Measurements from ENCODE around the gene GRK1.

Gene GRK1

DNA sequence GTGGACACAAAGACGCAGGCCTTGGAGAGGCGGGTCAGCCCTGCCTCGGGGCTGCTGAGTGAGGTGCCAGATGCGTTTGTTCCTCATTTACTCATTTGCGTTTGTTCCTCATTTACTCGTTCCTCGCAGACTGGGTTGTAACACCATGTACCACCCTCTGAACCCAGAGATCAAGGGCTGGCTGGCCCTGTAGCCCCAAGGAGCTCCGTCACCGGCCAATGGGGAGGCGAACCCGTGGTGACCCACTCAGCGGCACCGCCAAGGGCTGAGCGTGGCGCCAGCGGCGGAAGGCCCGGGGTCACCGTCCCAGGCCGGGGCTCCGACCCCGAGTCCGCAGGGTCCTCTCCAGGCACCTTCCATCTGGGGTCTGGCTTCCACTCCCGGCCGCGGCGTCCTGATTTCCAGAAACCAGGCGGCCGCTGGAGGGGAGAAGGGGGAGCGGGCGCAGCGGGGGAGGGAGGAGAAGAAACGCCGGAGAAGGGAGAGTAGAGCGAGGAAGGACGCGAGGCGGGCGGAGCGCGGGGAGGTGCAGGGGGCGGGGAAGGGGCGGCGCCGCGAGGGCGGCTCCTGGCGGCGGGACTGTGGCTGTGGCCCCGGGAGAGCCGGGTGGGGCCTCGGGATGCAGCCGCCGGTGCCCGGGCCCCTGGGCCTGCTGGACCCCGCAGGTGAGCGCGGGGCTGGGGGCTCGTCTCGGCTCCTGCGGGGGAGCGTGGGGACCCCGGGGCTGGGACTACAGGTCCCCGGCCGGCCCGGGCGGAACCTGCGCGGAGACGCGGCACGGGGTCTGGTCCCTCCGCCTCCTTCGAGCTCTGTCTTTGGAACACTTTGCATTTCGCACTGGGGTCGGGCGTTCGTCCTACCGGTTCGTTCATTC, 91.9 kb downstream of the GRK1 start, which contains the start of gene TMEM255B:
Gene TMEM255B, plus strand, starts transcription at position 576 of the 874 bp plus-strand sequence. Its CDS starts 44 bp downstream, at position 620.
- peak; percentile 53 to 59 for DNase-seq (ENCODE audit: low read depth in 2 of 2)

DNA sequence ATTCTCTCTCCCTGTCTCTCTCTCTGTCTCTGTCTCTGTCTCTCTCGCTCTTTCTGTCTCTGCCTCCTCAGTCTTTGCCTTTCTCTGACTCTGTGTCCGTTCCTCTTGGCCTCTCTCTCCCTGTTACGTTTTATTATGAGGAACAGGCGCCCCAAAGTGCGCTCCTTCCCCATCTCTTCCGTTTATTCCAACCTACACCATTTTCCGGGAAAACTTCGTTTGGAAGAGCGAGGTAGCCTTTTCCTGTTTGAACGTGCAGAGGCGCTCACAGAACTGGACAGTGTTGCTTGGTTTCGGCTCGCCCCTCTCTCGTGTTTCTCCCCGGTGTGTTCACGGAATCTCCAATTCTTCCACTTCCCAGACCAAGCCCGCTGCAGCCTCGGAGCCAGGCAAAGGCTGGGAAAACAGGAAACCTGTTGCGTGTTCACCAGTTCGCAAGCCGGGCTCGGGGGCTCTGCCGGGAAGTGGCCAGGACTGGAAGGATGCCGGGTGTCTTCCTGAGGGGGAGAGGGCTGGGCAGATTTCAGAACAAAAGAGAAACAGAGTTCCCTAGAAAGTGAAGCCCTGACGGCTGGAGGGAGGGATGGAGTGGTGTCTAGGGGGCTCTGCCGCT, 92.6 kb downstream of the GRK1 start:
- DNase-seq (ENCODE audit: low read depth in 2 of 2), result no peak

DNA sequence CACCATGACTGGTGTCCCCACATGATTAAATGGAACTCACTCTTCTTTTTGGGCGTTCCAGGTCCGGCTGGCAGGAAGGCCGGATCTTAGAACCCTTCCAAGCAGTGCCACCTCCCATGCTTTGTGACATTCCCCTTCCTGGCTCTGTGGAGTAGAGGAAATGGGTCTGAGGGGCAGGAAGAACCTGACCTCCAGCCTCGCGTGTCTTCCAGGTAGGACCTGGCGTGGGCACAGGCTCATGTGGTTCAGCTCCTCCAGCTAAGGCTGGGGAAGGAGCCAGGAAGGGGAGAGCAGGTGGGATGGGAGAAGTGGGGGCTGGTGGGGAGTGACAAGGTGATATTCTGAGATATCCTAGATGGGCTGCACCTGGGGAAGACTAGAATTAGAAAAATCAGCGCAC, 94.1 kb downstream of the GRK1 start:
- DNase-seq (ENCODE audit: low read depth in 2 of 2), result no peak

DNA sequence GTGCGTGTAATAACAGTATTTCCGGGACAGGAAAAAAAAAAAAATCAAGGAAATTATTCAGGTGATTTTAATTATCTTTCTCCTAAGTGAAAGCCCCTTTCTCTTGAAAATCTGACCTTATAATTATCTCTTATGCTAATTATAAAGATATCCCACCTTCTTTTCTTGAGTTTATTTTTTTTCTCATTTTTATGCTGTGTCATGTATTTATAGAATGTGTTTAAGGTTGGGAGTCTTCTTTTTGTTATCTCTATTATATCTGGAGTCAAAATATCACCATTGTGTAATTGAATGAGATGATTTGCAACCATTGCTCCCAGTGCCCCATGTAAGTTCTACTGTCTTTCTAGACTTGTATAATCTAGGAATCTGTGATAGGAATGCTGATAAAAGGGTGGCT, 95.1 kb downstream of the GRK1 start:
- DNase-seq (ENCODE audit: low read depth in 2 of 2), result no peak

DNA sequence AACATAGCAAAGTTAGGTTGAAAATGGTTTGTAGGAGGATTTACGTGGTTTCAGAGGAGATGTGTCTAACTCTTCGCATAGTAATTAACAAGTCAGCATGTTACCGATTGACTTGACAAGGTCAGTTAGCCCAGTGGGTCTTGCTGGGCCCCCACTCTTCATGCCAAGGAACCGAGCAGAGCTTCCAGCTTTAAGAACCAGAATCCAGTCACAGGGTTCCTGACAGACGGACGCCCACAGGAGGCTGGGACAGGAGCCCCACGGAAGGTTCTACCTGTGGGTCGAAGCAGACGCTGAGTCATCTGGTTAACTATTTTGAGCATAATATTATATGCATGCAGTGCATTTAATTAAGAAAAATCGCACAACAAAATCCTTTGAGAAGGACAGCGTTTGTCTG, 95.5 kb downstream of the GRK1 start:
- no peak for DNase-seq (ENCODE audit: low read depth in 2 of 2)

DNA sequence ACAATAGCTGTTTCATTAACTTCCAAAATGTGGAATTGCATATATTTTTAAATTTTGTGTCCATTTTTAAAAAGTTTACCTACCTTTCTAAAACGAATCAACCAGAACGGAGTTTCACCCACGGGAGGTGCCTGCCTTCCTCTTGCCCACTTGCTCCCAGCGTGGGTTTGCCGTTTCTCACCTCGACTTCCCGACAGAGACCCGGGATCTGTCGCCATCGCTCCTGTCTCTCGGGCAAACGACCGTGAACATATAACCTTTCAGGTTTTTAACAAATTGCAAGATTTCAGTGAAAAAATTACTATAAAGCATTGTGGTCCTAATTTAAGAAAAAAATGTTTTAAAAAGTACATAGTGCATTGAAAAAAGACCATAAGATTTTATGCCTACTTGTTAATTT, 96.2 kb downstream of the GRK1 start:
- no peak for DNase-seq (ENCODE audit: low read depth in 2 of 2)

DNA sequence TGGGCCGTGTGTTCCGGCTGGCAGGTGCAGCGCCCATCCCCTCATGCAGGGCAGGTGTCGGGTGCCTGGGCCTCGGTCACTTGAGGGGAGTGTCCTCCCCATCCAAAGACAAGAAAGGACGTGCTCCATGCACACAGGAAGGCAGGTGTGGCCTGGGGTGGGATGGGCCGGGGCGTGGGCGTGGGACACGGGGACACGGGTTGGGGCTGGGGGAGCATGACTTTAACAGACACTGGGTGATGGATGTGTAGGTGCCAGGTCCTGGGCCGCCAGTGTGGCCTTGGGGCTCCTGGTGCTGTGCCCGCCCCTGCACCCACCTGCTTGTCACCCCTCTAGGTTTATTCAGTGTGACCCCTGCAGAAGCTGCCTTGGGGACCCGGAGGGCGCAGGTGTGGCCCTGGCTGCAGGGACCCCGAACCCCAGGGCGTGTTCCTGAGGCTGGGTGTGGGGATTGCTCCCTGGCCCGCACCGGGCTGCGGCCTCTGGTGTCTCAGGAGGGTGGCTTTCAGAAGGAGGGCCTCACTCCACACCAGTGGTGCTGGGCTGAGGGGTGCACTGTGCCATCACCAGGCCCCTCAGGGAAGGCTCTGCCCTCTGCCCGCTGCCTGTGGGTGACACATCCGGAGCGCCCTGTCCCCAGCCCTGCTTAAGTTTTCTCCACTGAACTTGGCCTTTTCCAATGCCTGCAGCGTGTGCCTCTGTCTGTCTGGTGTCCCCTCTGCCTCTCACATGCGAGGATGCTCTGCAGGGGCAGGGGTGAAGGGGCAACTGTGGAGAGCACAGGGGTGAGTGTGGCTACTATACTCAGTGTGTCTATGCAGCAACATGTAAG, 97.2 kb downstream of the GRK1 start:
- no peak for DNase-seq (ENCODE audit: low read depth in 2 of 2)

DNA sequence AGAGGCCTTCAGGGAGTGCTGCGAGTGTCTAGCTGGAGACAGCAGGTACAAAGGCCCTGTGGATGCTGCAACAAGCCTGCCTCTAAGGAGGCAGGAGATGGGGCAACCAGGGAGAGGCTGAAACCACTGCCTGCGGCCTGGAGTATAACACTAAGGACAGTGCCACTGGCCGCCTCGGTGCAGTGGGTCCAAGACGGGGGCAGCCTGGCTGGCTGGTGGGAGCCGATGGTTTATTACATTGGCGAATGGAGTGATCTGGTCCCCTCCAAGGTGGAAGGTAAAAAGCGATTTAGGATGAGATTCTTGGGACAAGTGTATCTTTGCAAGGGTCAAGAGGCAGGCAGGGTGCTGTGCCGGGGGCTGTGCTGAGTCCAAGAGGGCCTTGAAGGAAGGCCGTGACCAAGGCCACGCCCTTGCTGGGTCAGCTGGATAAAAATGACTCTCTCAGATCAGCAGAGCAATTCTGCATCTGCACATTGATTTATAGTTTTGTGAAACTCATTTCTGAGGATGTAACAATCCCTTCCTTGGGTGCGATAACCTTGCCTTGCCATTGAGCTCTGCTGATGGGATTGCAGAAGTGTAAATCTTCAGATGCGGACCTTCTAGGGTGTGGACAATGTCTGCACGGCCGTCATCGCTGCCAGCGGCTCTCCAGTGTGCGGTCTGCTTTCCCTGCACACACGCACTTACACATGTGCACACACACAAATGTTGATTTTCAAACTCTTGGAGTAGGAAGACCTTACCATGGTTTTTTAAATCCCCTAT, 98.0 kb downstream of the GRK1 start:
- no peak for DNase-seq (ENCODE audit: low read depth in 2 of 2)

DNA sequence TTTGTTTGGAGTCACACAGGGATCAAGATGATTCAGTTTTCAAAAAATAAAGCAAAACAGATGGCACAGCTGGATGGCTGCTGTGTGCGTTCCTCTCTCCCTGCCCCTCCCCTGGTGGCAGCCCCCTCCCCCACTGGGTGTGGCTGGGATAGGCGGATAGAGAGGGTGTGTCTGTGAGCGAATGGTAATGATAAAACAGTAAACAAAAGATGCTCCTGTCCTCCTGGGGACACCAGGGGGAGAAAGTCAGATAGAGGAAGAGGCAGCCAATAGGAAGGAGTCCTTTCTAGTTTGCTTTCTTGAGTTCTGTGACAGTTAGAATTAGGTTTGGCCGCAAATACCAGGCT, 98.5 kb downstream of the GRK1 start:
- DNase-seq (ENCODE audit: low read depth in 2 of 2), result no peak

DNA sequence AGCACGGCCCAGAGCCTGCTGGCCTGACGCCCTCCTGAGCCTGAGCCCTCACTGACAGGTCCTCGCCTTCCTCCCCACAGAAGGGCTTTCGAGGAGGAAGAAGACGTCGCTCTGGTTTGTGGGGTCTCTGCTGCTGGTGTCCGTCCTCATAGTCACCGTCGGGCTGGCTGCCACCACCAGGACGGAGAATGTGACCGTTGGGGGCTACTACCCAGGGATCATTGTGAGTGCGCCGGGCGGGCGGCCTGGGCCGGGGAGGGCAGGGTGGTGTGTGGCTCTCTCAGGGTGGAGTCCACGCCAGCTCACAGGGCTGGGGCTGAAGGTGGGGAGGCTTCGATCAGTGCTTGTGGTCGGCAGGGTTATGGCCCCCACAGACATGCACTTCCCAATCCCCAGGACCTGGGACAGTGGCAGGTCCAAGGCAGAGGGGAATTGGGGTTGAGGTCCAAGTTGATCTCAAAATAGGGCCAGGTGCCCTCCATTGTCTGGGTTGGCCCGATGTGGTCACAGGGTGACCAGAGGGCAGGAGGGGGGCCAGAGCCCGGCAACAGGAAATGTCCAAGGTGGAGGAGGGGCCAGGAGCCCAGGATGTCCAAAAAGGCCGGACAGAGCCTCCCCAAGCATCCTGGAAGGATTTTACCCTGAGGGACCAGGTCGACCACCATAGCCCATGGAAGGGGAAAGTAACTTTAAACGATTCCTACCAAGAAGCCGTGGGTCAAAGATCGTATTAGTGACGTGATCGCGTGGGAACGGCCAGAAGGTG, 99.2 kb downstream of the GRK1 start:
- DNase-seq (ENCODE audit: low read depth in 2 of 2), result no peak

DNA sequence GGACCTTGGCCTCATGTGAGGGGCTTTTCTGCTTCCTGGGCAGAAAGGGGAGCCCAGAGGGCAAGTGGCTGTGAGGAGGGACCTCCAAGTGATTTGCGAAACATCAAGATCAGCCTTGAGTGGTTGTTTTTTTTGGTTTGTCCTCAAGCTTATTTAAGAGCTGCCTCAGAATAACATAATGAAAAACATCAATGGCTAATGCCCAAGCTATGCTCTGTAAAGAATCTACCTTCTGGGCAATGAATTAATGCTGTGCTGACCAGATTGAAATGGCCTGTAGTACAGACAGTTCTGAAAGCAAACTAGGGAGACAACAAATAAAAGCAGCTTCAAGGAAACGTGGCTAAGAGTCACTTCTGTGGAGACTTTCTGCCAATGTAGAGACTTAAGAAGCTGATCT, 100.3 kb downstream of the GRK1 start:
- no peak for DNase-seq (ENCODE audit: low read depth in 2 of 2)

DNA sequence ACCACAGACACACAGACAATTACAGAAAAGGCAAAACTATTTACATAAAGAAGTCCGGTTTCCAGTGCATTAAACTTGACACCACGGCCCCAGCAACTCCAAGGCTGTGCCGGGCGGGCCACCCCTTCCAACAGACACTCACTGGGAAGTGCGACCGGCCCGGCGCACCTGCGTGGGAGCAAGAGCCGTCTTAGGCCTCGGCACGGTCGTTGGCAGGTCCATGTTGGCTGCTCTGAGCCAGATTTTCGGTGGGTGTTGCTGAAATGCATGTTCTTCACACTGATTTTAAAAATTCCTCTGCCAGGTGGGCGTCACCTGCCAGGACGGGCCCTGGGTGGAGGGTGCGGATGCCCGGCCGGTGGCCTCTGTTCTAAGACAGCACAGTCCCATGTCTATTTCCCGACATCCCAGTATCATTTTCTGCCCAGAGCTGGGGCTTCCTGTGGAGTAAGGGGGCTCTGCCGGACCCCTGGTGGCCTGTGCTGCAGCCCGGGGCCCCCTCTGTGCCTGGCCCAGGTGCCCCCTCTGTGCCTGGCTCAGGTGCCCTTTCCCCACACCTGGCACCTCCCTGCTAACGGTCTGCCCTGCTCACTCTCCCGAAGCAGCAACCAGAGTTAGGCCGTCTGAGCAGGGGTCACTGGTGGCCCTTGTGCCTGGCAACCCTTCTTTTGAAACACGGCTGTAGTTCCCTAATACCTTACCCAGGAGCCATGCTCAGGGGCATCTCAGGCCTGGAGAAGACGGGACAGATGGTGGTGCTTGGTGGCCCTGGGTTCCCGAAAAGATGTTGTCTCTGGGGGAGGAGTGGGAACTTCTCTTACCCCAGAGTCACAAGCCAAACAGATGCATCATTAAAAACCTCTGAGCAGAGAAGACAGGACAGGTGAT, 101.2 kb downstream of the GRK1 start:
- no peak for DNase-seq (ENCODE audit: low read depth in 2 of 2)

DNA sequence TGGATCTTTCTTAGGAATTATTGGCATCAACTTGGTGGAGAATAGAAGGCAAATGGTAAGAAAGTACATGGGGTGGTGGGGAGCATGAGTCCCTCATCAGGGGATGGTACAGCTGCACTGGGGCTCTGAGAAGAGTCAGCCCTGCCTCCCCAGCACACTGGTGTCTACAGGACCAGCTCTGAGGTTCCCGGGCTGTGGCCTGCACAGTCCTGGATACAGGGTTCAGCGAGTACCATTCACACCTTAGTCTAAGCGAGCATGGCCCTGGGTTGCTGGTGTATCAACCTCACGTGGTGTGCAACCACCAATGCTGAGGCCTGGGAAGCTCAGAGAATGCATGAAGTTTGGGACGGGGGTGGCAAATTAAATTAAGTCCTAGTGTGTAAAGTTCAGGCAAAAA, 102.1 kb downstream of the GRK1 start:
- DNase-seq (ENCODE audit: low read depth in 2 of 2), result no peak

DNA sequence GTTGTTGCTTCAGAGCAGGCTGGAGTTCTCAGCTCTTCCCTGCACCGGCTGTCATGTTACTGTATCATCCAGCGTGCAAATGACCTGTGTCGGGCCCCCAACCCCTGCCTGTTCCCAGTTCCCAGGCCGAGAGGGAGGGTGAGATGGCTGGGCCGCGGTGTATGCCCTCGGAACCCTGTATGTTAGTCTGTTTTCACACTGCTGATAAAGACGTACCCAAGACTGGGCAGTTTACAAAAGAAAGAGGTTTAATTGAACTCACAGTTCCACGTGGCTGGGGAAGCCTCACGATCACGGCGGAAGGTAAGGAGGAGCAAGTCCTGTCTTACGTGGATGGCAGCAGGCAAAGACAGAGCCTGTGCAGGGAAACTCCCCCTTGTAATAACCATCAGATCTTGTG, 102.9 kb downstream of the GRK1 start:
- no peak for DNase-seq (ENCODE audit: low read depth in 2 of 2)

DNA sequence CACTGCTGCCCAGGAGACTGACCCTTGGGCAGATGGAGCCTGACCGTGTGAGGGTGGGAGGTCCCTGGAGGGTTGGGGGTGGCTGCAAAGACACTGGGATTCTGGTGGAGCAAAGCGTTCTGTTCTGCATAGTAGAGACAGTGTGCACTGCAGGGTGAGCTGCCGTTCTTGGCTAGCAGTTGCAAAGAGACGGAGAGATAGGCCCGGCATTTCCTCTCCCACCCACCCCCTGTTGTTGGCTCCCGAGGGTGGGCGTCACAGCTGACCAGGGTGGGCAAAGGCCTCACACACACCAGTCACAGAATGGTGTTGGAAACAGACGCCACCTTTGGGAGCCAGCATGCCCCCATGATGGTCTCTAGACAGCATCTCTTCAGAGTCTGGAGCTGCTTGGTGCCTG, 103.4 kb downstream of the GRK1 start:
- DNase-seq (ENCODE audit: low read depth in 2 of 2), result no peak

DNA sequence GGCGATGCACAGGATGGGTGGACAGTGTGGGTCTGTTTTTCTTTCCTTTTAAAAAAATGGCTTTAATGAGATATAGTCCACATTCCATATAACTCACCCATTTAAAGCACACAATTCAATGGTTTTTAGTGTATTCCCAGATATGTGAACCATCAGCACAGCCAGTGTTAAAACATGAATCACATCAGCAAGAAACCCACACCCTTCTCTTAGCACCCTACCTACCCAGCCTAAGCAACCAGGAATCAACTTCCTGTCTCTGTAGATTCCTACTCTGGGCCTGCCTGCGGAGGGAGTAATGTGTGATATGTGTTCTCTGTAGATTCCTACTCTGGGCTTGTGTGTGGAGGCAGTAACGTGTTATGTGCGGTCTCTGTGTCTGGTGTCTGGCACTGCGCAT, 103.9 kb downstream of the GRK1 start:
- DNase-seq (ENCODE audit: low read depth in 2 of 2), result no peak

DNA sequence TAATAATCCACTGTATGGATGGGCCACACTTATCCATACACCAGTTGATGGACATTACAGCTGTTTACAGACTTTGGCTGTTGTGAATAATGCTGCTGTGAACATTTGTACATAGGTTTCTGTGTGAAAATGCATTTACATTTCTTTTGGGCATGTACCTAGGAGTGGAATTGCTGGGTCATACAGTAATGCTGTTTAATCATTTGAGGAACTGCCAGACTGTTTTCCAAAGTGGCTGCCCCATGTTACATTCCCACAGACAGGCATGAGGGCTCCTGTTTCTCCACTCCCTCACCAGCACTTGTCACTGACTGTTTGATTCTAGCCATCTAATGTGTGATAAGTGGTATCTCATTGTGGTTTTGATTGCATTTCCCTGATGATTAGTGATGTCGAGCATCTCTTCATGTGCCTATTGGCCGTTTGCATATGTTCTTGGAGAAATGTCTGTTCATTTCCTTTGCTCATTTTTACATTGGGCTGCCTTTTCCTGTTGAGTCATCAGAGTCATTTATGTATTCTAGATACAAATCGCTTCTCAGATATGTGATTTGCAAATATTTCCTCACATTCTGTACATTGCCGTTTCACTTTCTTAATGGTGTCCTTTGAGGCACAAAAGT, 104.8 kb downstream of the GRK1 start:
- DNase-seq (ENCODE audit: low read depth in 2 of 2), result no peak

DNA sequence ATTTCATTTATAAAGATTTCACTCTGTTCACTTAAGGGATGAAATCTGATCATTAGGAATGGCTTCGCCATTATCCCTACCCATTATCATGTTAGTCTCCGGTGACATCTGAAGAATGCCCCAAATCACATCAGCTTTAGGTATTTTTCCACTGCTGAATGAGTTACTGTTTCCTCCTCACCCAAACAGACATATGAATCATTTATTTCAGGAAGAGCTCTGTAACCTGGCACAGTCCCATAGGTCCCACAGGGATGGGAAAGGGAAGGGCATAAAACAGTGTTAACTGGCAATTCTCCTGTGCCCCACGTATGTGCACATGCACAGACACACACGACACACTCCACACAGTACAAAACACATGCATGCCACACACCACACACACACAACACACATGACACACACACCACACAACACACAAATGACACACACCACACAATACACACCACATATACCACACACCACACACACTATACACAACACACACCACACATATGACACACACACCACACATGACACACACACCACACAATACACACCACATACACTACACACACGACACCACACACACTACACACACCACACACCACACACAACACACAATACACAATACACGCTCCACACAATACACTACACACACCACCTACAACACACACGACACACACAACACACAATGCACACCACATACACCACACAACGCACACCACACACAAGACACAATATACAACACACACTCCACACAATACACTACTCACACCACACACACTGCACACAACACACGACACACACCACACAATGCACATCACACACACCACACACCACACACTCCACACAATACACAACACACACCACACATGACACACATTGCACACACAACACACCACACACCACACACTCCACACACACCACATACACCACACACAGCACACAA, 107.4 kb downstream of the GRK1 start:
- no peak for DNase-seq (ENCODE audit: low read depth in 2 of 2)
